Omental fat pad (tissue), 4 donors: Measurements from ENCODE around the gene OXSR1. TPM values are rescaled to one million over a fixed set of nuclear protein-coding genes. Genes with fewer than 3 reads are reported as not detected.

Experiments used
- ATAC-seq: fragments of 150-250 bp; one replicate; pipeline ENCODE4 v1.9.1; 2016; ENCODE audit warnings: mild to moderate bottlenecking, moderate library complexity; ENCODE audit not compliant: low FRiP score
- DNase-seq: peaks from one replicate; pipeline ENCODE4 v3.0.0-alpha.2; 2019; ENCODE audit warnings: low spot score
- total RNA-seq, 4 donors: library from RNA; depleted of rRNA; stranded (reverse); fragments of >200 nt; gene quantifications; one replicate each; pipeline ENCODE4 v1.1.0, GENCODE V29; 2016
- TF ChIP-seq, protein P1 (sequence below), 3 donors: fragments of 450-650 bp; IDR thresholded peaks; one replicate each; pipeline ENCODE4 v1.5.1; 2016 to 2017; ENCODE audit warnings: antibody characterized with exemption in 3 of 3, mild to moderate bottlenecking in 3 of 3, moderate library complexity in 2 of 3

The OXSR1 gene
- total RNA-seq, 4 donors from 2014 or later, result 29.8 to 51.7 (median 45.5) TPM

DNA sequence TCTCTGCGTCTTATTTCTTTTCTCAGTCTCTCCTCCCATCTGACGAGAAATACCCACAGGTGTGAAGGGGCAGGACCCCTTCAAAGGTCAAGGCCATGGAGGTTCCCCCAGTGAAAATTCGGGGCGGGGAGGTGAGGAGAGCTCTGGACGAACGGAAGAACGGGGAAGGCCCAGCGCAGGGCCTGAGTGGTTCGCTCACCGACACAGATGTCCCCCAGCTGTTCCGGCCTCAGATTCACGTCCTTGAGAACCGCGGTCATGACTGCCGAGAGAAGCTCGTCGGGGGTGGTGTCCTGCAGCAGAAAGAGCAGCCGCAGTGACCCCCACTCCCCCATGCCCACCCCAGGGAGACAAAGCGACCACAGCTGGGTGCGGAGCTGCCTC lies 29.0 kb upstream of the OXSR1 start:
- TF ChIP-seq, protein P1, sequence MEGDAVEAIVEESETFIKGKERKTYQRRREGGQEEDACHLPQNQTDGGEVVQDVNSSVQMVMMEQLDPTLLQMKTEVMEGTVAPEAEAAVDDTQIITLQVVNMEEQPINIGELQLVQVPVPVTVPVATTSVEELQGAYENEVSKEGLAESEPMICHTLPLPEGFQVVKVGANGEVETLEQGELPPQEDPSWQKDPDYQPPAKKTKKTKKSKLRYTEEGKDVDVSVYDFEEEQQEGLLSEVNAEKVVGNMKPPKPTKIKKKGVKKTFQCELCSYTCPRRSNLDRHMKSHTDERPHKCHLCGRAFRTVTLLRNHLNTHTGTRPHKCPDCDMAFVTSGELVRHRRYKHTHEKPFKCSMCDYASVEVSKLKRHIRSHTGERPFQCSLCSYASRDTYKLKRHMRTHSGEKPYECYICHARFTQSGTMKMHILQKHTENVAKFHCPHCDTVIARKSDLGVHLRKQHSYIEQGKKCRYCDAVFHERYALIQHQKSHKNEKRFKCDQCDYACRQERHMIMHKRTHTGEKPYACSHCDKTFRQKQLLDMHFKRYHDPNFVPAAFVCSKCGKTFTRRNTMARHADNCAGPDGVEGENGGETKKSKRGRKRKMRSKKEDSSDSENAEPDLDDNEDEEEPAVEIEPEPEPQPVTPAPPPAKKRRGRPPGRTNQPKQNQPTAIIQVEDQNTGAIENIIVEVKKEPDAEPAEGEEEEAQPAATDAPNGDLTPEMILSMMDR (IDR thresholded peaks at IDR 0.05), result no peak
- no peak for ATAC-seq
- DNase-seq, result no peak

- ATAC-seq, result peak; percentile 97
- peak; percentile 98 for DNase-seq
- TF ChIP-seq, protein P1 (IDR thresholded peaks at IDR 0.05), result no peak
Observed at GRCh38 chr3:38136777-38137614, 28.3 kb upstream of the OXSR1 start, which contains the start of gene ACAA1. Gene ACAA1 (minus strand): TSS chr3:38137127. CDS start chr3:38137035, 92 bp downstream.

DNA sequence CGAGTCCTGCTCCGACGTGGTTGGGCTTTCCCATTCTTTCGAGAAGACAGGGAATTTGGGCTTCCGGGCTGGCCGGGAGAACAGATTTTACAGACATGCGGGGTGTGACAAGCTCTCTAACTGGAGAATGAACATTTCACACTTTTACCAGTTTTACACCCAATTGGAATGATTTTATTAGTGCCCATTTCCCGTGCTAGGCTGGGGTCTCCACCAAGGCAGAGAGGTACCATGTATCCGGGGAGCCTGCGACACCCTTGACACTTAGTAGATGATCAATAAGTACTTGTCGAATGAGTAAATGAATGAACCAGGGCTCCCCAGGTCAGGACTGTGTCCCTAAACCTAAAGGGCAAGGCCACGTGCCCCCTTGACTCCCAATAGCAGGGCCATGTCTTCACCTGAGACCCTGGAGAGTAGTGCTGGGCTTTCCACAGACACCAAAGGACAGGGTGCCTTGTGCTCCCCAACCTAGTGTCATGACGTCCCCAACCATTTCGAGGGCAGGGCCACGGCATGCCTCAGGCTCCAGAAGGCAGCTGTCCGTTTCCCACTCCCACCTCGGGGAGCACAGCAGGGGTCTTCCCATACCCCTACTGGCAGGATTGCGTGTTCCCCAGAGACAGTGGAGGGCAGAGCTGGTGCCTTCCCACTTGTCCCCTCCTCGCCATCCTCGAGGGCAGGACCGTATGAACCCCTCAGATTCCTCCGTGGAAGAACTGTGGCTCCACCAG lies 27.6 kb upstream of the OXSR1 start:
- TF ChIP-seq, protein P1 (IDR thresholded peaks at IDR 0.05), result no peak
- ATAC-seq, result no peak
- peak; percentile 27 for DNase-seq

DNA sequence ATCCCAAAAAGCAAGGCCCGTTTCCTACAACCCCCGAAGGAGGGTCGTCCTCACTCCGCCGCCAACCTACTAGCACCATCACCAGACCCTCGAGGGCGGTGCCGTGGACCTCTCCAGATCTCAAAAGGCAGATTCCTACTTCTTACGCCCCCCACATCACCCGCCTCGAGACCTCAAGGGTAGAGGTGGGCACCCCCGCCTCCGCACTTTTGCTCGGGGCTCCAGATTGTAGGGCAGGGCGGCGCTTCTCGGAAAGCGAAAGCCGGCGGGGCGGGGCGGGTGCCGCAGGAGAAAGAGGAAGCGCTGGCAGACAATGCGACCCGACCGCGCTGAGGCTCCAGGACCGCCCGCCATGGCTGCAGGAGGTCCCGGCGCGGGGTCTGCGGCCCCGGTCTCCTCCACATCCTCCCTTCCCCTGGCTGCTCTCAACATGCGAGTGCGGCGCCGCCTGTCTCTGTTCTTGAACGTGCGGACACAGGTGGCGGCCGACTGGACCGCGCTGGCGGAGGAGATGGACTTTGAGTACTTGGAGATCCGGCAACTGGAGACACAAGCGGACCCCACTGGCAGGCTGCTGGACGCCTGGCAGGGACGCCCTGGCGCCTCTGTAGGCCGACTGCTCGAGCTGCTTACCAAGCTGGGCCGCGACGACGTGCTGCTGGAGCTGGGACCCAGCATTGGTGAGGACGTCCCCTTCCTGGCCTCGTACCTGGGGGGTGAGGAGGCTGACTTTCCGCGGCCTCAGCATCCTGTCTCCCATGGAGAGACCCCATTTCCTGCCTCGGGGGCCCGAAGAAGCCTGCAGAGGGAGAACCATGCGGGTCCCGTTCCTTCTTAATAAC lies 26.8 kb upstream of the OXSR1 start, which contains the start of gene MYD88:
MYD88 (plus strand) TSS at position 313 of the 842 bp plus-strand sequence; CDS start at position 353, 40 bp downstream.
- DNase-seq (peak; percentile 67), ATAC-seq (peak; percentile 58)
- TF ChIP-seq, protein P1 (IDR thresholded peaks at IDR 0.05), result no peak

DNA sequence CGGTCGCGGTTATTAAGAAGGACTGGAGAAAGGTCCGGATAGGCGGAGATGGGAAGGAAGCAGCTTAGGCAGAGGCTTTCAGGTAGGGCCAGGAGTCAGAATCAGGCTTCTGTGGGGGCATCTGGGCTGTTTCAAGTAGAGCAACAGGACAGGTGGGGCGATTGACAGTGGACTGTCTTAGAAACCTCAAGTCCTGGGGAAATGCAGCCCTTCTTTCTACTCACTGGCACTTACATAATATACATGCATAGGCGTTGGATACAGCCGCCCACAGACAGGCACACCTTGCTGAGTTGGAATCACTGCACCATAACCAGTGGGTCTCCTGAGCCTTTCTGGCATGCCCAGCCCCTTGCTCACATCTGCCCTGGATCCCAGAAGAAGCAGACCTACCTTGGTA lies 26.1 kb upstream of the OXSR1 start:
- ATAC-seq, result no peak
- TF ChIP-seq, protein P1 (IDR thresholded peaks at IDR 0.05), result no peak
- peak; percentile 20 for DNase-seq

GRCh38 chr3:38139652-38140051 lies 25.7 kb upstream of the OXSR1 start:
- TF ChIP-seq, protein P1 (IDR thresholded peaks at IDR 0.05), result no peak
- DNase-seq (peak; percentile 18), ATAC-seq (no peak)
